HK-2 (cell line): ENCODE measurements around the gene FLRT2.

Experiments
- DNase-seq: peaks from one replicate; pipeline ENCODE4 v3.0.0-alpha.2; 2018; ENCODE audit not compliant: unreplicated experiment

Gene FLRT2

DNA sequence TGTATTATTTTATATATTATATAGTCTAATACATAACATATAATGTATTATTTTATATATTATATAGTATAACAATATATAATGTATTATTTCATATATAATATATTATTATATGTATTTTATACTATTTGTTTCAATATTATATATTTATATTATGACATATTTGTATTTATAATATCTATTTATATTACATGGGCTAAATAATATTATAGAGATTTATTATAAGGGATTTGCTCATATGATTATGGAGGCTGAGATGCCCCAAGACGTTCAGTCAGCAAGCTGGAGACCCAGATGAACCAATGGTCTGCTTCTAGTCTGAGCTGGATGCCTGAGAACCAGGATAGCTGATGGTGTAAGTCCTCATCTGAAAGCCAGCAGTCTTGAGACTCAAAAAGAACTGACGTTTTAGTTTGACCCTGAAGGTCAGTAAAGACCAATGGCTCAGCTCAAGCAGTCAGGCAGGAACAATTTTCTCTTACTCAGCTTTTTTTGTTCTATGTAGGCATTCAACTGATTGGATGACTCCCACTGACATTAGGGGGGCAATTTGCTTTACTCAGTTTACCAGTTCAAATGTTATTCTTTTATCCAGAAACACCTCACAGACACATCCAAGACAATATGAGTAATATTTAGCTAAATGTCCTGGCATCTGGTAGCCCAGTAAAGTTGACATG is 130.4 kb downstream of the FLRT2 start:
- no peak for DNase-seq

GRCh38 chr14:85662096-85662495 is 132.2 kb downstream of the FLRT2 start:
- DNase-seq = no peak

DNA sequence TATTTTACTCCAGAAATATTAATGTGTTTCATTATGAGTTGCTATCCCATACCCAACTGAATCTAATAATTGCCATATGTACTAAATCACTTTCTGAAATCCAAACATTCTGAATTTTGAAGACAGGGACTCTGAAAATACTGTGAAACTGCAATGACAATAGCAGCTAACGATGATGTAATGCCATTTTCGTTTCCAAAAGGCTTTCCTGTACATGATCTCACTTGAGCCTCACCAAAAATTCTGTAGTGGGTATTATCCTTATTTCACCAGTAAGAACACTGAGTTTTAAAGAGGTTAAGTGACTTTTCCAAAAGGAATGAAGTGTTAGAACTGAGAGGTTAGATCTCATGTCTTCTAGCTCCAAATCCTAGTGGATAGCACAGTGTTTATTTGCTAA is 133.3 kb downstream of the FLRT2 start:
- DNase-seq = no peak

DNA sequence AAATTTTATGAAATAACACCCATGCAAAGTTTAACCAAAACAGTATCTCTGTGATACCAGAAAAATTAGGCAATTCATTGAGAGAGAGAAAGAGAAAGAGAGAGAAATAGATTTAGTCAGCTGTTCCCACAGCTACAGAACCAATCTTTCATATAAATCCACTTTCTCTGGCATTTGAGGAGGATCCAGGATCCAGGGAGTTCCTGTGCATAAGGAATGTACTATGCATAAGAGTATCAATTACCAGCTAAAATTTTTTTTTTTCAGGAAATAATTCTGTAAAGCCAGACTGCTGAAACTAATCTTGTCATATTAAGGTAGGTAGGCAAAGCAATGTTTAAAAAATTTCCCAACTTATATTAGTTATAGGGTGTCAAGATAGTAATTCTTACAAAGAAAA is 133.7 kb downstream of the FLRT2 start:
- no peak for DNase-seq

DNA sequence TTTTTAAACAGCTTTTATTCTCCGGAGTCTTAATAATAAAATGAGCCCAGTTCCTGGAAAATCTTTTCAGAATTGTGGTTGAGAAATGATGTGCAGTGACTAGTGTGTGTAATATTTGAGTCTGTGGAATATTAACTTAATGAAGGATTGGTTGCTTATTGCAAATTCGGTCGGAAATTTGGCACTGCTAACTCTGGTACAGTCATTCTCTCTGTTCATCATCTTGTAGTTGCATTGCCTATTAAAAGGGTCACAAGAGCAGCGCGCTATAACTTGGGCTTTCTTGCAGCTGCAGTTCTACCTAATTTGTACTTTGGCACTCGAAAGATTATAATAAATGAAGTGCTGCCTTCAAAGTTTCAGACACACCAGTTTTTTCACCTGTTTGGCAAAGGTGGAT is 146.0 kb downstream of the FLRT2 start:
- no peak for DNase-seq

DNA sequence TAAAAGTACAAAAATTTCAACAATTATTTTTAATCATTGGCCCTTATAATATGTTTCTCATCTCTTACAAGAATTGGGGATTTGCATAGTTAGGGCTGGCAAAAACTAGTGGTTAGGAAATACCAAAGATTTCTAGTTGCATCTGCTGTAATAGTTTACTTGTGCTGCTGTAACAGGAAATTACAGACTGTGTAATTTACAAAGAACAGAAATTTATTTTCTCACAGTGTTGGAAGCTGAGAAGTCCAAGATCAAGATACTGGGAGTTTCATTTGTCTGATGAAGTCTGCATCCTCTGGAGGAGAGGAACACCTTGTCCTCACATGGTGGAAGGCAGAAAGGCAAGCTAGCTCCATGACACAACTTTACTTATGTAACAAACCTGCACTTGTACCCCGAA is 157.0 kb downstream of the FLRT2 start:
- no peak for DNase-seq

DNA sequence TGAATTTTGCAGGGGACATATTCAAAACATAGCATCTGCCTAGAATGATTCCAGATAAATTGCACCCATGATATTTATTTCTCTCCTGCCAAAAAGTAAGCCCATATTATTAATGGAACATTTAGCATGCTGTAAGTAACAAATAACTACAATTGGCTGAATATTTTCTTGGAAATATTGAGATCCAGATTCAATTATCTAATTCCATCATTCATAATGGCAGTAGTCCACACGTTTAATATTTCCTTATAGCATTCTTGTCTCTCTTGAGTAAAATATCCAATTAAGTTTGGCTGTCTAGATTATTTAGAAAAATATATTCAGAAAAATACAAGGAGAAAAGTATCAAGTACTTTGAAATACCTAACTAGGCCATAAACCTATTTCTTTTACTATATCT is 157.5 kb downstream of the FLRT2 start:
- no peak for DNase-seq

- no peak for DNase-seq
These were observed 158.1 kb downstream of the FLRT2 start for GRCh38 chr14:85688006-85688405.

DNA sequence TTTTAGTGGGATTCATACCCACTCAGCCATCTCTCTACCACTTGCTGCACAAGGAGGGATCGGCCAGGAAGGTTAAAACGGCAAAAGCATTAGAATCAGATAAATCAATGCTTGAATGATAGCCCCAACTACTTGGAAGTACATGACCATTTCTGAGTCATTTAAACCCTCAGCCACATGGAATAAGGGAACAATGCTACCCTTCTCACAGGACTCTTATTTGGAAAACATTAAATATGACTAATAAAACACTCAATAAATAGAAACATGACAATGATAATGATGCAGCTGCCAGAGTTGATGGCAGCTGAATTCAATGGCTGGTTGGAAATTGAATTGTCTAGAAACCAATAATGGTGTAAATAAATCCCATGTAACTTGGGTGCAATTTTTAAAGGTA is 165.4 kb downstream of the FLRT2 start:
- no peak for DNase-seq

GRCh38 chr14:85701116-85701515 is 171.2 kb downstream of the FLRT2 start:
- no peak for DNase-seq

GRCh38 chr14:85701763-85702162 is 171.8 kb downstream of the FLRT2 start:
- no peak for DNase-seq

DNA sequence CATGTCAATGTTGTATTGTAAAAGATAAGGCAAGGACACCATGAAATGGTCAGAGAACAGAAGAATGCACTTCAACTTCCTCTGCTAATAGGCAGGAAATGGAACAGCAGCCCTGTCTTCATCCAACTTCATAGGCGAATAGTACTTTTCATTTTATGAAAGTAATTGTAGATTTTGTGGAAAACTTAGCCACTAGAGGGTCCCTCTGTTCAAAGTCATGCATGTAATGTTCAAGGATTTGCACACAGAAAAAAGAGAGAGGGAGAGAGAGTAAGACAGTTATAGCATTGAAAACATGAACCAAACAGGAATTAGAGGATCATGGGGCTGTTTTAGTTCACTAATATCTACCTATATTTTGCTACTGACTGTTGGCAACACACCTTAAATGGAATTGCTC is 172.2 kb downstream of the FLRT2 start:
- DNase-seq = no peak

- DNase-seq = no peak
These were observed 173.1 kb downstream of the FLRT2 start for GRCh38 chr14:85702997-85703396.
